HepG2 (cell line): ENCODE results near the gene GPC3. TPM values are rescaled to one million over a fixed set of nuclear protein-coding genes. Genes with fewer than 3 reads are reported as not detected.

Experiments used
- CSRNP1 ChIP-seq: sonication (generic); formaldehyde crosslinking; IDR thresholded peaks from 2 replicates; pipeline ENCODE4 v1.8.1; 2023; ENCODE audit warnings: mild to moderate bottlenecking, missing genetic modification reagents
- HNF1A ChIP-seq, 2 experiments: sonication (generic) in 1 of 2; formaldehyde crosslinking in 1 of 2; IDR thresholded peaks; 2 replicates each; pipeline versions ENCODE4 v1.4.0 to v1.6.1; 2016 to 2020; ENCODE audit warnings: borderline replicate concordance in 1 of 2, low read depth in 1 of 2, mild to moderate bottlenecking in 1 of 2, missing genetic modification reagents in 1 of 2
- RXRB ChIP-seq: IDR thresholded peaks from 2 replicates; pipeline ENCODE4 v1.6.1; 2016; ENCODE audit warnings: borderline replicate concordance, missing genetic modification reagents, missing compliant biosample characterization
- SETDB1 ChIP-seq: sonication (generic); formaldehyde crosslinking; IDR thresholded peaks from 2 replicates; pipeline ENCODE4 v1.5.1; 2020; ENCODE audit warnings: missing genetic modification reagents, mild to moderate bottlenecking, borderline replicate concordance
- SPEN ChIP-seq: sonication (generic); formaldehyde crosslinking; IDR thresholded peaks from 2 replicates; pipeline ENCODE4 v1.5.1; 2020; ENCODE audit warnings: low read depth, mild to moderate bottlenecking, missing genetic modification reagents
- STAG1 ChIP-seq: sonication (generic); formaldehyde crosslinking; IDR thresholded peaks from 2 replicates; pipeline ENCODE4 v1.4.0; 2020; ENCODE audit warnings: missing genetic modification reagents
- ZNF318 ChIP-seq: sonication (generic); formaldehyde crosslinking; IDR thresholded peaks from 2 replicates; pipeline ENCODE4 v1.4.0; 2020; ENCODE audit warnings: mild to moderate bottlenecking, missing genetic modification reagents
- ZNF672 ChIP-seq: sonication (generic); formaldehyde crosslinking; IDR thresholded peaks from 2 replicates; pipeline ENCODE4 v1.8.1; 2022; ENCODE audit warnings: missing genetic modification reagents
- polyA plus RNA-seq, 8 experiments: library from polyadenylated mRNA; depleted of rRNA in 3 of 8; stranded (reverse) in 7 of 8; unstranded in 1 of 8; fragments of >200 nt; fragmentation: Illumina TruSeq in 4 of 8; extraction: Trizol in 4 of 8; gene quantifications; 2 replicates each; pipeline versions ENCODE4 v1.2.1 to v1.2.3, GENCODE V29; 2011 to 2016; ENCODE audit warnings: low read depth in 4 of 8, missing spikeins in 1 of 8, mixed read lengths in 1 of 8; ENCODE audit not compliant: insufficient read depth in 1 of 8
- total RNA-seq, 5 experiments: library from RNA; depleted of rRNA; stranded (reverse); fragments of >200 nt; fragmentation: Illumina TruSeq; extraction: Trizol; gene quantifications; 2 replicates each; pipeline ENCODE4 v1.2.3, GENCODE V29; 2016; ENCODE audit warnings: low read depth in 1 of 5
- TF ChIP-seq, protein P1 (sequence below): sonication (generic); formaldehyde crosslinking; IDR thresholded peaks from 2 replicates; pipeline ENCODE4 v1.4.0; 2020; ENCODE audit warnings: missing genetic modification reagents
- TF ChIP-seq, protein P2 (sequence below): sonication (generic); formaldehyde crosslinking; IDR thresholded peaks from 2 replicates; pipeline ENCODE4 v1.4.0; 2020; ENCODE audit warnings: missing genetic modification reagents

Gene GPC3
- total and polyA plus RNA-seq, 2 of the 13 experiments (the other 11 are each of a cell fraction or from before 2014, with no cell fraction given) = 1,799 to 3,263 TPM

- no peak for TF ChIP-seq ZNF318 (CRISPR knock-in tag)
- TF ChIP-seq, protein P1, sequence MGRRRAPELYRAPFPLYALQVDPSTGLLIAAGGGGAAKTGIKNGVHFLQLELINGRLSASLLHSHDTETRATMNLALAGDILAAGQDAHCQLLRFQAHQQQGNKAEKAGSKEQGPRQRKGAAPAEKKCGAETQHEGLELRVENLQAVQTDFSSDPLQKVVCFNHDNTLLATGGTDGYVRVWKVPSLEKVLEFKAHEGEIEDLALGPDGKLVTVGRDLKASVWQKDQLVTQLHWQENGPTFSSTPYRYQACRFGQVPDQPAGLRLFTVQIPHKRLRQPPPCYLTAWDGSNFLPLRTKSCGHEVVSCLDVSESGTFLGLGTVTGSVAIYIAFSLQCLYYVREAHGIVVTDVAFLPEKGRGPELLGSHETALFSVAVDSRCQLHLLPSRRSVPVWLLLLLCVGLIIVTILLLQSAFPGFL (CRISPR knock-in tag) = no peak
- TF ChIP-seq SPEN (CRISPR knock-in tag) = no peak
- TF ChIP-seq HNF1A (IDR thresholded peaks at IDR 0.05; ENCODE audit: low read depth) = peak; percentile 68
- peak; percentile 83; the same call in 1 of the 2 replicates for TF ChIP-seq HNF1A (CRISPR knock-in tag; IDR thresholded peaks at IDR 0.05; ENCODE audit: borderline replicate concordance)
- no peak for TF ChIP-seq ZNF672 (CRISPR knock-in tag)
- TF ChIP-seq STAG1 (CRISPR knock-in tag) = no peak
- TF ChIP-seq, protein P2, sequence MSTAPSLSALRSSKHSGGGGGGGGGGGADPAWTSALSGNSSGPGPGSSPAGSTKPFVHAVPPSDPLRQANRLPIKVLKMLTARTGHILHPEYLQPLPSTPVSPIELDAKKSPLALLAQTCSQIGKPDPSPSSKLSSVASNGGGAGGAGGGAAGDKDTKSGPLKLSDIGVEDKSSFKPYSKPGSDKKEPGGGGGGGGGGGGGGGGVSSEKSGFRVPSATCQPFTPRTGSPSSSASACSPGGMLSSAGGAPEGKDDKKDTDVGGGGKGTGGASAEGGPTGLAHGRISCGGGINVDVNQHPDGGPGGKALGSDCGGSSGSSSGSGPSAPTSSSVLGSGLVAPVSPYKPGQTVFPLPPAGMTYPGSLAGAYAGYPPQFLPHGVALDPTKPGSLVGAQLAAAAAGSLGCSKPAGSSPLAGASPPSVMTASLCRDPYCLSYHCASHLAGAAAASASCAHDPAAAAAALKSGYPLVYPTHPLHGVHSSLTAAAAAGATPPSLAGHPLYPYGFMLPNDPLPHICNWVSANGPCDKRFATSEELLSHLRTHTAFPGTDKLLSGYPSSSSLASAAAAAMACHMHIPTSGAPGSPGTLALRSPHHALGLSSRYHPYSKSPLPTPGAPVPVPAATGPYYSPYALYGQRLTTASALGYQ (CRISPR knock-in tag) = no peak
- peak; percentile 77 for TF ChIP-seq RXRB (CRISPR knock-in tag)
- no peak for TF ChIP-seq SETDB1 (CRISPR knock-in tag)
- TF ChIP-seq CSRNP1 (CRISPR knock-in tag) = no peak
Observed at GRCh38 chrX:134006484-134007161, 21.2 kb upstream of the GPC3 start (continued).
